ENCODE data around the gene FBN1.

Gene FBN1

DNA sequence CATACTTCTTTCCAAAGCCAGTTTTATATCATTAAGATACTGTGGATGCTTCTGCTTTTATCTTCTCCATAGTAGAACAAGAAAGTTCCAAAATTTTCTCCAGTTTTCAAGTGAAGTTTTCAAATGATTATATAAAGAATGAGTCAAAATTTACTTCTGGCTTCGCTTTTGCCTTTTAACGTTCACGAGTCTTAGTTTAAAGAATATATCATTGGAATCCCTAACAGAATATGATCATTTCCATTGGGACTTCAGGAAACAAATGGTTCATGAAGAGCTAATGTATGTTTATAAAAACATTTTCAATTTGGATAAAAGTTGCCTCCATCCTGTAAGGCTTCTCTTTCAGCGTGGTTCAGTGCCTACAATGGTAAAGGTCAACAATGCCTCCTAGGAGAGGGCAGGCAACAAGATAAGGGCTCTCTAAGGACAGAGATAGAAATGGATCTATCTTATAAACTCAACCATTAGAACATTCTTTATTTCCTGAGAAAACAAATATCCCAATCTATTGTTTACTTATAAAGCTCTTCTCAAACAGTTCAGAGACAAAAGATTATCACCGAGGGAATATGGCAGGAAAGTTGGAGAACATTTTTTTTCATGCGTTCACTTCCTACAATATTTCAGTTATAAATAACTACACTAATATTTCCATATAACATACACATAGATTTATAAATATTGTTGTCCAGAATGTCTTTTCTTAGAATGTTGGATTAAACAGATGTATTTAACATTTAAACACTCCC, 60.5 kb downstream of the FBN1 start:
- no peak for DNase-seq (ENCODE audit: low read depth)
- TF ChIP-seq, protein P1, sequence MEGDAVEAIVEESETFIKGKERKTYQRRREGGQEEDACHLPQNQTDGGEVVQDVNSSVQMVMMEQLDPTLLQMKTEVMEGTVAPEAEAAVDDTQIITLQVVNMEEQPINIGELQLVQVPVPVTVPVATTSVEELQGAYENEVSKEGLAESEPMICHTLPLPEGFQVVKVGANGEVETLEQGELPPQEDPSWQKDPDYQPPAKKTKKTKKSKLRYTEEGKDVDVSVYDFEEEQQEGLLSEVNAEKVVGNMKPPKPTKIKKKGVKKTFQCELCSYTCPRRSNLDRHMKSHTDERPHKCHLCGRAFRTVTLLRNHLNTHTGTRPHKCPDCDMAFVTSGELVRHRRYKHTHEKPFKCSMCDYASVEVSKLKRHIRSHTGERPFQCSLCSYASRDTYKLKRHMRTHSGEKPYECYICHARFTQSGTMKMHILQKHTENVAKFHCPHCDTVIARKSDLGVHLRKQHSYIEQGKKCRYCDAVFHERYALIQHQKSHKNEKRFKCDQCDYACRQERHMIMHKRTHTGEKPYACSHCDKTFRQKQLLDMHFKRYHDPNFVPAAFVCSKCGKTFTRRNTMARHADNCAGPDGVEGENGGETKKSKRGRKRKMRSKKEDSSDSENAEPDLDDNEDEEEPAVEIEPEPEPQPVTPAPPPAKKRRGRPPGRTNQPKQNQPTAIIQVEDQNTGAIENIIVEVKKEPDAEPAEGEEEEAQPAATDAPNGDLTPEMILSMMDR (IDR thresholded peaks at IDR 0.05; ENCODE audit: insufficient read depth, low read depth, low read length, missing control alignments) = no peak
- no peak overlapping the region for H3K4me3 ChIP-seq (ENCODE audit: low read length)

DNA sequence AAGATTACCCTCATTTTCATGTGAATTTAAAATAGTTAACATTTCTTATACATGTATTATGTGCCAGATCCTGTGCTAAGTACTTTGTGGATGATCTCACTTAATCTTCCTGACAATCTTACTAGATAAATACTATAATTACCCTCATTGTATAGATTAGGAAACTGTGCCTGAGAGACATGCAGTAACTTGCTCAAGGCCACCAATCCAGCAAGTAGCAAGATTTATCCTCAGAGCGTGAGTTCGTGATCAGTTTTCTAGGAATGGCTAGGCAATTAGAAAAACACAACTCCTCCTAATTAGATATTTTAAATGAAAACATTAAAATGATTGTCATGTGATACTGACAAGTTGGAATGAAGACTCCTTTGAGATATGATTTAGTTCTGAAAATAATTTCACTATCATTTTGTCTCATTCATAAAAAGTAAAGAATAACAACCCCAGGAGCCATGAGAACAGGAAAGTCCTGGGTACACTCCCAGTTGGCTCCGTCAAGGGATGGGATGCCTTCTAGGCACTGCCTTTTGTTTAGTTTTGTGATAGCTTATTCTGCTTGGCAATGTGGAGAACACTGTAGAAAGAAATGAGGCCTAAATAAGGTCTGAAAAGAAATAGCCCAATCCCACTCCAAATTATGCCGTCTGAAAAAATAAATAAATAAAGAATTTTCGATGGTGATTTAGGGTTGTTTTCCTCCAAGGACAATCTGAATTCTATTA, 61.3 kb downstream of the FBN1 start:
- TF ChIP-seq, protein P1 (IDR thresholded peaks at IDR 0.05; ENCODE audit: insufficient read depth, low read depth, low read length, missing control alignments) = no peak
- no peak overlapping the region for H3K4me3 ChIP-seq (ENCODE audit: low read length)
- DNase-seq (ENCODE audit: low read depth) = peak; percentile 67

DNA sequence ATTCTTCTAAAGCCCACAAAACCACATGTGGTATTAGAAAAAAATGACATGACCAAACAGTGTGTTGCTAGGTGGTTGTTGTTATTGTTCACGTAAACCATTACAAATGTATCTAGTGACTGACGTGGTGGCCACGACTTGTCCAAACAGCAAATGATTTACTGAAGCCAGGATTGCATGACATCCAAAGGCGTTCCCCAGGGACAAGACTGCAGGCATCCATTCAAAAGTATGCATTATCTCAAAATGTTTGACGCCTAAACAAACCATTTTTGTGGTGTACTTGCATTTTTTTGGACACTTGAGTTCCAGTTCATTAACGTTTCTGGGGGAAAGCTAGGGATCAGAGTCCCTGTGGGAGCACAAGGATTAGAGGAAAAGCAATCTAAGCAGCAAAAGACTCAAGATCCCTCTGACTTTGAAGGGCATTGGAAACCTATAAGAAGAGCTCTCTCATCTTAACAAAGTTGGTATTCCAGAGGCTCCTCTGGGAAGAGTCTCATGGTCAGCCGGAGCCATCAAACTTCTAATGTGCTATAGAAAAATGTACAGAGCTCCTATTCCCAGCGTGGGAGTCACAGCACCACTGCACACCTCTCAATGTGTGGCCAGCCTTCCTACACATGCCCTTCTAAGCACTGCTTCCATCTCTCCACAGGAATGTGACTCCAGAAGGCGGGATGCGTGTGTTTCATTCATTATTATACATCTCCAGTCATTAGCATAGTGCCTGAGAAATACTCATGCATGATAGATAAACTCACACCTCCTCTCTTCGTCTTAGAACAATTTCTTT, 62.9 kb downstream of the FBN1 start:
- peak; percentile 53 for DNase-seq (ENCODE audit: low read depth)
- H3K4me3 ChIP-seq (ENCODE audit: low read length) = no peak overlapping the region
- TF ChIP-seq, protein P1 (IDR thresholded peaks at IDR 0.05; ENCODE audit: insufficient read depth, low read depth, low read length, missing control alignments) = no peak

DNA sequence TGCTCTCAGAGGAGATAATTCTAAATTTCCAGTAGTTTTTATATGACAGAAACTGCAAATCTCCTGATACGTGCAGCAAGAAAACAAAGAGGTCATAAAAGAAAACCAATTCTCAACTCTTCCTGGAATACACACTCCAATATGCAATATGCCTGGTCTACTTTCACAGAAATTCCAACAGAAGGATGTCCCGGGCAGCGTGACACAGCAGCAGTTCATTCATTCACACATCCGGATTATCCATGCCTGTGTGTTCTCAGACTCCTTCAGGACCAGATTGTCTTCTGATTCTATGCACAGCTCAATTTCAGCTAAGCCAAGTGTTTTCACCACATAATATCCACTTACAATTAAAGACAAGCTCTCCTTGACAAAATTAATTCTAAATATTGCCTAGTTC, 64.3 kb downstream of the FBN1 start:
- H3K4me3 ChIP-seq (ENCODE audit: low read length) = no peak overlapping the region
- TF ChIP-seq, protein P1 (IDR thresholded peaks at IDR 0.05; ENCODE audit: insufficient read depth, low read depth, low read length, missing control alignments) = no peak
- no peak for DNase-seq (ENCODE audit: low read depth)

DNA sequence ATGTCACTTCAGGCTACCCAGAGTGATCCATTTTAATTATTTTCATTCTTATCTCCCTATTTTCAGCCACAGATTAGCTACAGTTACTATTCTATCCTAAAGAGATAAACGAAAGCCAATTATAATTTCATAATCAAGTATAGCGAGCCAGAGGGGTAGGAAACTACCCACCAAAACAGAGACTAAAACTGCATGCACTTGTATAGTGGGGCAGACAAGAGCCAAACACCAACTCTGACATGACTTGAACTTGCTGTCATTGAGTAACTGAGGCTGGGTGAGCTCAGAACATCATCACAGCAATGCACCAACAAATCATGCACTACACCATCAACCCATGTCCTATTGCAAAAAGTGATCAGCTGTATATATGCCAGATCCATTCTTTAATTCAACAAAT, 64.8 kb downstream of the FBN1 start:
- H3K4me3 ChIP-seq (ENCODE audit: low read length) = no peak overlapping the region
- no peak for DNase-seq (ENCODE audit: low read depth)
- TF ChIP-seq, protein P1 (IDR thresholded peaks at IDR 0.05; ENCODE audit: insufficient read depth, low read depth, low read length, missing control alignments) = no peak

DNA sequence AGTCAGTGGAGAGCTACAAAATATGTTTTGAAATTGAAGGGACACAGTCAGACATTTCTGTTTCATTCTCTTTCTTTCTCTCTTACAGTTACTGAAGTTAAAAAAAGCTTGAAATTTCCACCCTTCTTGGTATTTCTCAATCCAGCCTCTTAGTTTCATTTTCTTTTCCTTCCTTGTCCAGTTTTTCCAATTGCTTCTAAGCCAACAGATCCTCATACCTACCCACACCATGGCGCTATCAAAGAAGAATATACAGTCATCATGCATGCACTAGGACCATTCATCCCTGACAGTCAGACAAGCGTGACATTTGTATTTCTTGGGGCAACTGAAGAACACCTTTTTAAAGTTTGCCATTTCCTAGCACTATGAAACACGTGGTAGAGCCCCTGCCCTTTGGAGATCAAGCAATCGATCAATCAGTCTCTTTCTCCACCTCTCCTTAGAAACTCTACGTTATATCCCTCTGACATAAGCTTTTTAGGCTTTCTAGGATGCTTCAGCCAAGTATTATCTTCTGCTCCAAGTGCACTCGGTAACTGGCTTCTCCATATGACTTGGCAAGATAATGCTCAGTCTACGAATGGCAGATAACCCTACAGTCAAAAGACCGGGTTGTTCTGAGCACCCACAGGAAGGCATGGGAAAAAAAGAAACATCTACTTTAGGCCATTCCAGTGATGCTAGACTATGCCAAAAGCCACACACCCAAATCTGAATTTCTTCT, 65.4 kb downstream of the FBN1 start:
- TF ChIP-seq, protein P1 (IDR thresholded peaks at IDR 0.05; ENCODE audit: insufficient read depth, low read depth, low read length, missing control alignments) = no peak
- no peak for DNase-seq (ENCODE audit: low read depth)
- H3K4me3 ChIP-seq (ENCODE audit: low read length) = no peak overlapping the region

All from epithelial cell of esophagus (primary cell).